Stimulated activated naive CD8-positive, alpha-beta T cell treated with anti-CD3 and anti-CD28 coated beads, Interleukin-15, amount 100 ng/mL, for 72 hours (primary cell): ENCODE results near the gene KCNQ1OT1.

Experiments used
- ATAC-seq: fragments of 150-1000 bp; cut with Tn5 transposase; 2 replicates; pipeline ENCODE4 v1.10.0; 2021; ENCODE audit warnings: mild to moderate bottlenecking, moderate library complexity
- DNase-seq, 2 donors: peaks; one replicate each; pipeline ENCODE4 v3.0.0; 2021 to 2022
- H3K27ac Mint-ChIP-seq, 2 donors: one replicate each; pipeline ENCODE4 v1.8.0; 2022; ENCODE audit warnings: mild to moderate bottlenecking in 2 of 2, mixed read lengths in 2 of 2, moderate library complexity in 2 of 2
- H3K27me3 Mint-ChIP-seq: one replicate; pipeline ENCODE4 v1.8.0; 2022; ENCODE audit warnings: mixed read lengths
- H3K4me1 Mint-ChIP-seq: one replicate; pipeline ENCODE4 v1.8.0; 2022; ENCODE audit warnings: mild to moderate bottlenecking, mixed read lengths
- H3K4me3 Mint-ChIP-seq, 2 donors: one replicate each; pipeline ENCODE4 v1.8.0; 2022; ENCODE audit warnings: mild to moderate bottlenecking in 2 of 2, mixed read lengths in 2 of 2, moderate library complexity in 1 of 2
- H3K9me3 Mint-ChIP-seq, 2 donors: one replicate each; pipeline ENCODE4 v1.8.0; 2022; ENCODE audit warnings: mixed read lengths in 2 of 2

The KCNQ1OT1 gene

DNA sequence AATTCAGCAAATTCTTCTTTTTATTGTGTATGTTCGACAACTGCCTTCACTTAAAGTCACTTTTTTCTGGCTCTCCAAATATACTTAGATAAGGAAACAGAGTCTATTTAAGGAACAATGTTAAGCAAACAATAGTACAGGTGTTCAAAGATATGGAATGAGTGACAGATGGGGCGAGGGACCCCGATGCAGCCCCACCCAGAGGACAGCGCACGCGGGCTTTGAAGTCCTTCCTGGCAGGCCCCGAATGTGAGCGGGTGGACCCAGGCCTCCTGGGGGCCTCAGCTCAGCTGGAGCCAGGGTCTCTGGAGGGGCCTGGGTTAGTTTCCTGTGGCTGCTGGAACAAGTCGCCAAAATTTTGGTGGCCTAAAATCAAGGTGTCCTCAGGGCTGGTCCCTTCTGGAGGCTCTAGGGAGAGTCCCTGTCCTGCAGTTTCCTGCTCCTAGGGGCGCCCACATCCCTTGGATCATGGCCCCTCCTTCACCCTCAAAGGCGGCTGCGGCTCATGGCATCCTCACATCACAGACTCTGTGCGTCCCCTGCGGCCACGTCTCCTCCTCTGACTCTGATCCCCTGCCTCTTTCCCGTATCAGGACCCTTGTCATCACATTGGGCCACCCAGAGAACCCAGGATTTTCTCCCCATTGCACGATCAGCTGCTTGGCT lies 40.6 kb upstream of the KCNQ1OT1 start:
- H3K4me3 Mint-ChIP-seq: no peak overlapping the region
- H3K27ac Mint-ChIP-seq: peak overlapping the region in 1 of 2 donors; percentile 56
- no peaks in the 10 kb centered on the region for H3K4me1 Mint-ChIP-seq
- no peaks in the 10 kb centered on the region for H3K27me3 Mint-ChIP-seq
- ATAC-seq (no peak), DNase-seq (no peak)
- no peaks in the 10 kb centered on the region for H3K9me3 Mint-ChIP-seq

DNA sequence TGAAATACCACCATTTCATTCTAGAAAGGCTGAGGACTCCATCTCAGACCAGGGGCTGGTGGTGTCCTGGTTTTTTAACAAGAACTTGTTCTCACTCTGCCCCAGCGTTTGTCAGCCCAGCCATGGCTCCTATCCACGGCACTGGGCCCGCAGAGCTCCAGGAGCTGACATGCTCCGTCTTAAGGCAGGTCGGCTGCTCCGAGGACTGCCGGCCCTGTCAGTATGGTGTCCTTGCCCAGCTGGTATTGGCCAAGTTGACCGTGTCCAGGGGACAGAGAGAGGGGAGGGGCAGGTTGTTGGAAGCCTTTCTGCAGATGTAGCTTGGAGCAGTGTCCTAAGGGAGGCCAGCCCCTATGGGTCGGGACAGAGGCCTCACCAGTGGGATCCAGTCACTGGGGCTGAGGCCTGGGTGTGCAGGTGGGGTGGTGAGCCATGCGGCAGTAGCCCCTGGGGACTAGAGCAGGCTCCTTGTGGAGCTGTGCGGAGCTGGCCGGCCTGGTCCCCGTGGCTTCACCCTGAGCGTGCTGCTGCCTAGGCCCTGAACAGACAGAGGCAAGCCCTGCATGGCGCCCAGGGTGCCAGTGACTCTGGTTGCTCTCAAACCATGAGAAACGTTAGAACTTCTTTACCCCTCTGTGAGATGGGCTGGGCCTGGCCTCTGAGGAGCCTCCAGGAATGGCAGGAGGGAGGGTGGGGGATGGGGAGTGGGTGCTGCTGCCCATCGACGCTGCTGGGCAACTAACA lies 39.9 kb upstream of the KCNQ1OT1 start:
- peak overlapping the region in 1 of 2 donors; percentile 56 for H3K27ac Mint-ChIP-seq
- no peaks in the 10 kb centered on the region for H3K9me3 Mint-ChIP-seq
- H3K4me3 Mint-ChIP-seq: no peak overlapping the region
- no peaks in the 10 kb centered on the region for H3K27me3 Mint-ChIP-seq
- ATAC-seq: no peak
- no peaks in the 10 kb centered on the region for H3K4me1 Mint-ChIP-seq
- no peak for DNase-seq

DNA sequence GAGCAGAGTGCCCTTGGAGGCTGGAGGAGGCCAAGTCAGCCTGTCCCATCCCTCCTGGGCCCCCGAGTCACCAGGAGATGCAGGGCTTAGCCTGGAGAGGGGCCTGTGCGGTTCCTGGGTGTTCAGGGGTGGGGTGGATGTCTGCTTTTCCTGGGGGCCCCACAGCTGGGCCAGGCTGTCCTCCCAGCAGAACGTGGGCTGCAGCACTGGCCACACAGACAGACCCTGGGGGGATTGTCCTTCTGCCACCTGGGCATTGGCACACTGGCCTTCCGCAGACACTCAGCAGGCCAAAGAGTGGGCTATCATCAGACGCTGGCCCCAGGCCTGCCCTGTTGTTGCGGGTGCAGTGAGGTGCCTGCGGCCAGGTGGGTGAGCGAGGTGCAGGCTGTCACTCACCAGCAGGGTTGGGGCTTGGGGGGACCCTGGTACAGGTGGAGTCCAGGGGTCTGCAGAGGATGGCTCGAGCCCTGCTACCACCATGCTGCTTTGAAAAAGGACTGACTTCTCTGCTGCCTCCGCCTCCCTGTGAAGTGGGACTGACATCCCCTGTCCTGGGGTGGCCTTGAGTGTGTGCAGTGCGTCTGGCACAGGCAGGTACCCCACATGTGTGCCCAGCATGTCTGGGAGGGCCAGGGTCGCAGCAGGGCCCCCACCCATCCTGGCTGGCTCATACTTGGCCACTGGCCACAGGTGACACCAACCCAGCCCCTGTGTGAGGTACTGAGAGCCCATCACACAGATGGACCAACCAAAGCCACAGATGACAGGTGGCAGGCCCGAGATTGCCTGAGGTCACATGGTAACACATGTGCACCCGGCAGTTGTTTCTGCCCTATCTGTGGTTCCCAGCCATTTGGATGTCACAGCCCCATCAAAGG lies 39.0 kb upstream of the KCNQ1OT1 start:
- Mint-ChIP-seq H3K9me3 (no peaks in the 10 kb centered on the region), H3K4me3 (no peak overlapping the region), H3K4me1 (no peaks in the 10 kb centered on the region), H3K27me3 (no peaks in the 10 kb centered on the region), H3K27ac (no peak overlapping the region)
- ATAC-seq (no peak), DNase-seq (no peak)

DNA sequence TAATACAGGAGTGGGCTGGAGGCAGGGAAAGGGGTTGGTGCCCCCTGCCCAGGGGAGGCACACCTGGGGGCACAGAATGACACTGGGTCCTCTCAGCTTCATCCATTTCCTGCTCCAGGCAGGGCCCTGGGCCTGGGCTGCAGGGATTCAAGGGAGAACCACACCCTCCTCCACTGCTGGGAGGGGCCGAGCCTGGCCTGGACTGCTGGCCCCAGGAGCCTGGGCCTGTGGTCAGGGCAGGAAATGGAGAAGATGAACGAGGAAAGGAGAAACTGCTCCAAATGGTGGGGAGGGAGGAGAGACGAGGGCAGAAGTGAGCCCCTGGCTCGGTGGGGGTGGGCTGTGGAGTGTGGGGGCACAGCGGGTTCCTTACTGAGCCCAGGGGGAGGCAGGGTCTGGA lies 38.1 kb upstream of the KCNQ1OT1 start:
- no peaks in the 10 kb centered on the region for H3K9me3 Mint-ChIP-seq
- no peaks in the 10 kb centered on the region for H3K4me1 Mint-ChIP-seq
- DNase-seq (no peak), ATAC-seq (no peak)
- H3K27ac Mint-ChIP-seq: peak overlapping the region in 1 of 2 donors; percentile 79
- H3K4me3 Mint-ChIP-seq: no peak overlapping the region
- H3K27me3 Mint-ChIP-seq: no peaks in the 10 kb centered on the region

DNA sequence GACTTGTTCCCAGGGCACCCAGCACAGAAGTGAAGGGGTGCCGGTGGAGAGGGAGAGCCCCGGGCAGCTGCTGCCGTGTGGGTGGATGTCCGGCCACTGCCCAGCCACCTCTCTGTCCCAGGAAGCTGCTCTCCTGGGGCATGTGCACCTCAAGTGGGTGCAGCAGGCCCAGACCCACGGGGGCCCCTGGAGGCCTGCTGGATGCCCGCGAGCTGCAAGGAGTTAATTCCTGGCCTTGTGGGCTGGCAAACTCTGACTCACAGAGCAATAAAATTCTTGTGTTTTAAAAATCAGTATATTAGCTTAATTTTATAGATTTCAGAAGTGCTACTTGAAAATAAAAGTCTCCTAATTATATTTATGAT lies 37.4 kb upstream of the KCNQ1OT1 start:
- ATAC-seq (no peak), DNase-seq (no peak)
- H3K4me1 Mint-ChIP-seq: no peaks in the 10 kb centered on the region
- H3K27ac Mint-ChIP-seq: peak overlapping the region in 1 of 2 donors; percentile 79
- H3K9me3 Mint-ChIP-seq: no peaks in the 10 kb centered on the region
- H3K27me3 Mint-ChIP-seq: no peaks in the 10 kb centered on the region
- no peak overlapping the region for H3K4me3 Mint-ChIP-seq

DNA sequence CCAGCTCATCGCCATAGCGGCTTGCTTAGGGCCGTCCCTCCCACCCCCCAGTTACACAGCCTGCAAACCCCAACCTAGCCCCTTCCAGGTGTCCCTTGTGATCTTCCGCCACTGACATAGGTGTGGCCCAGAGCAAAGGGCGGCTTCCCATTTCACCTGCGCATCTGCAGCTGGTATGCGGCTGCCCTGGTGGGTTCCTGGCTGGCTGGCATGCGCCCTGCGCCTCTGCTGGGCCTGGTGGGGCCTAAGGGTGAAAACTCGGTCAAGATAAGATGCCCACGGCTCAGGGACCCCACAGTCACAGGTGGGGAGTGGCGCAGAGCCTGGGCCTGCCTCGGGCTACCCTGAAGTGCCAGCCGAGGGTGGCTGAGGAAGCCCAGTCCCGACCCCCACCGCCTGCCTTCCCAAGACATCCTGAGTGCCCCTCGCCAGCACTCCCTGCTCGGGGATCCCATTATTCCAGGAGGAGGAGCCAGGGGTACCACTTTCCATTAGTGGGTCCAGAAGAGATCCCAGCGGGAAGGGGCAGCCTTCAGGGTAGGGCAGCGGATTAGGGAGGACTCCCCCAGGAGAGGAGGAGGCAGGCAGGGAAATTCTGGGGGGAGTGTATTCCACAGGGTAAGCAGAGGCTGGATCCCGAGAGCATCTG lies 36.9 kb upstream of the KCNQ1OT1 start:
- H3K27ac Mint-ChIP-seq: peak overlapping the region in 1 of 2 donors; percentile 9
- H3K4me3 Mint-ChIP-seq: no peak overlapping the region
- H3K9me3 Mint-ChIP-seq: no peaks in the 10 kb centered on the region
- ATAC-seq (no peak), DNase-seq (no peak)
- no peaks in the 10 kb centered on the region for H3K4me1 Mint-ChIP-seq
- no peaks in the 10 kb centered on the region for H3K27me3 Mint-ChIP-seq

DNA sequence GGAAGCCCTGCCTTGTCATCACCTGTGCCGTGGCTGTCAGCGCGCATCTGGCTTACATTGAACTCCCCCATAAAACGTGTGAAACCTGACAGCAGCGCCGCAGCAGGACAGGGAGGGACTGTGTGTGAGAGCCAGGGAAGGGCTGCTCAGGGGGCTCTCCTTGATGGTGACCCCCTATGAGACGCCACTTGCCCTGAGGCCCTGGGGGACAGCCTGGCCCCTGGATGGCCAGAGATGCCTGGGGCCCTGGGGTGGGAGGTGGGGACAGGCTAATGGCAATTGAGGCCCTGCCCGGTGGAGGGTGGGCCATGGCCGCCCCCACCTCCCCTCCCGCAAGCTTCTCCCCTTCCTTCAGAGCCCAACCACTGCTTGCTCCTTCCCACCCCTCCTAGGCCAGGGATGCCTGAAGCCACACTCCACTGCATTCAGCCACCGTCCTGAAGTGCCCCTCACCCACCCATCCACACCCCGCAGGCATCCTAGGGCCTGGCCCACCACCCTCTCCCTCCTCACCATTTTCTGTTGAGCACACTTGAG lies 35.3 kb upstream of the KCNQ1OT1 start:
- ATAC-seq (no peak), DNase-seq (no peak)
- Mint-ChIP-seq H3K4me3 (no peak overlapping the region), H3K27ac (no peak overlapping the region), H3K27me3 (no peaks in the 10 kb centered on the region), H3K9me3 (no peaks in the 10 kb centered on the region), H3K4me1 (no peaks in the 10 kb centered on the region)

DNA sequence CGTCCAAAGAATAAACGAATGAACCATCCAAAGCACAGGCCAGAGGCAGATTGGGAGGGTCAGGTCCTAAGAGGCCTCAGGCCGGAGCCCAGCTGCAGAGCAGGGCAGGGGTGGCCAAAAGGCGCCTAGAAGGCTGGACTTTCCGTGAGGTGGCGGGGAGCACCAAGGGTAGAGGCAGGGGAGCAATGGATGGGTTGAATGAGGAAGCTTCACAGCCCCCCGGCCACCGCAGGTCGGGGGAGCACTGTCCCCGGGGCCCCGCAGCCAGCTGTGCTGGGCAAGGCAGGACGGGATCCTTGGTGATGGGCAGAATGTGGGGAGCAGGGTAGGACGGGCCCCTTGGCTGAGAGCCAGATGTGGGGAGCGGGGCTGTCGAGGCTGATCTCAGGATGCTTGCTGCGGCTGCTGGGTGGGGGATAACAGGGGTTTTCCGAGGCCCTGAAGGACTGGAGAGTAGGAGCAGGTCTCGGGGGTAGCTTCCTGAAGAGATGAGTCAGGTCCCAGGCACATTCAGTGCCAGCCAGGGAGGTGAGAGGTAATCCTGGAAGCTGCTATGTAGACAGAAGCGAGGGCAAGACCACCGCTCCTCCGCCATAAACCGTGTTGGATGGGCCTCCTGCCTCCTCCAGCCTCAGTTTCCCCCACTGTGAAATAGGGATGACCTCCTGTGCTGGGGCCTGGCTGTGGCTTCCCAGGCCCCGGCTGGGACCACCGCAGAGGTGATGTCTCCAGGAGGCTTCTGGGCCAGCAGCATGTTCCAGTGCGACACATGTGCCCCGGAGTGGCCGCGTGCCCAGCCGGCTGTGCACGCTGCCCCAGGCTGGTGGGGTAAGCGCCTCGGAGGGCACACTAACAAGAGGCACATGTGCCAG lies 34.6 kb upstream of the KCNQ1OT1 start:
- Mint-ChIP-seq H3K27ac (peak overlapping the region; percentile 14 to 57), H3K4me3 (no peak overlapping the region), H3K27me3 (no peaks in the 10 kb centered on the region), H3K9me3 (no peaks in the 10 kb centered on the region), H3K4me1 (no peaks in the 10 kb centered on the region)
- ATAC-seq: no peak
- DNase-seq: no peak

DNA sequence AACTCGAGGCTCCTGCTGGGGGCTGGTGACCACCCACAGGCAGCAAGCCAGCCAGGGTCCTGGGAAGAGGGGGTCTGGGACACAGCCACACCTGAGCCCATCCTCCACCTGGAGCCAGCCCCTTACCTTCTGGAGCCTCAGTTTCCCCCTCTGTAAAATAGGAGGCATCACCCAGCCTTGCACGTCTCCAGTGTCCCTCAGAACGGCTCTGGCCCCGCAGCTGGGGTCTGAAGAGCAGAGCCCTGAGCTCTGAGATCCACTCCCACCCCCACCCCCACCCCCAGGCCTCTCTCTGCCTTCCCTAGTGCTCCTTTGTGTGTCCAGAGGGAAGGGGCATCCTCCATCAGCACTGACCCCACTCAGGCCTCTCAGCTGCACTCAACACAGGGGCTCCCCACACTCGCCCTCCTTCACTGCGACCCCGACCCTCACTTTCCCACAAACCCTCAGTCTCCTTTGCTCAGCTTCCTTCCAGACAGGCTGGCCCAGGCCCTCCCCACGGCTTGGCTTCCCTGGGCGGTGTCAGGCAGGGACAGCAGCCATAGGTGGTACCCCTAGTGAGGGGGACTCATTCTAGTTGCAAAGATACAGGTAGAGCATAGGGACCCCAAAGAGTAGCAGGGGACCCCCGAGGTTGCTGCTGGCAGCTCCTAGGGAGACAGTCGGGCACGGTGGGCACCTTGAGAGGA lies 33.3 kb upstream of the KCNQ1OT1 start:
- H3K4me1 Mint-ChIP-seq: no peaks in the 10 kb centered on the region
- no peak overlapping the region for H3K4me3 Mint-ChIP-seq
- no peaks in the 10 kb centered on the region for H3K27me3 Mint-ChIP-seq
- DNase-seq (no peak), ATAC-seq (no peak)
- H3K9me3 Mint-ChIP-seq: no peaks in the 10 kb centered on the region
- no peak overlapping the region for H3K27ac Mint-ChIP-seq

DNA sequence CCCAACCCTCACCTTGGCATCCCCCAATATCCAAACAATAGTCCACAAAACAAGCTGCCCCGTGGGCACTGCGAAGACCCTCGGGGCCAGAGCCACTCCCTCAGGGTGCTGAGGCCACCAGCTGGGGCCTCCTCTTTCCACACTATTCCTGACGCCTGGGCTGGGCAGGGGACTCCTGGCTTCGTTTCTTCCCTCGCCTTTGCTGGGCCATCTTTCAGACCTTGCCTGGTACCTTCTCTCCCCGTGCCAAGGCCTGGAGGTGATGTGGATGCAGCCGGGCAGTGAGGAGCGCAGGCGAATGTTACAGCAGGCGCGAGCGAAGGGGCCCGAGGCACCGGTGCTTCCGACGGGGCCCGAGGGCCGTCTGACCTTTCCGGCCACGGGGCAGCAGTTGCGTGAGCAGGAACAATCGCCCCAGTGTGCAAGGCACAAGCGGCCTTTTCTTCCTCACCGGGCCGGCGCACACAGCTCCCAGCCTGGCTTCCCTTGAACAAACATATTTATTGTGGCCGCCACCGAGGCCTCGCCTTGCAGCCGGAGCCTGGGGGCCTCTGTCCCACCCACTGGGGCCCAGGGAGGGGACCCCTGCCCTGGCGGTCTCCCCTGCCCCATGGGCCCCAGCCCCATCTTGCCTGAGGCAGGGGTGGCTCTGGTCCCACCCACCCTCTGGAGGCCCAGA lies 32.6 kb upstream of the KCNQ1OT1 start:
- DNase-seq: no peak
- ATAC-seq: peak; percentile 24
- H3K27ac Mint-ChIP-seq: no peak overlapping the region
- no peaks in the 10 kb centered on the region for H3K9me3 Mint-ChIP-seq
- H3K4me3 Mint-ChIP-seq: no peak overlapping the region
- H3K4me1 Mint-ChIP-seq: no peaks in the 10 kb centered on the region
- no peaks in the 10 kb centered on the region for H3K27me3 Mint-ChIP-seq

DNA sequence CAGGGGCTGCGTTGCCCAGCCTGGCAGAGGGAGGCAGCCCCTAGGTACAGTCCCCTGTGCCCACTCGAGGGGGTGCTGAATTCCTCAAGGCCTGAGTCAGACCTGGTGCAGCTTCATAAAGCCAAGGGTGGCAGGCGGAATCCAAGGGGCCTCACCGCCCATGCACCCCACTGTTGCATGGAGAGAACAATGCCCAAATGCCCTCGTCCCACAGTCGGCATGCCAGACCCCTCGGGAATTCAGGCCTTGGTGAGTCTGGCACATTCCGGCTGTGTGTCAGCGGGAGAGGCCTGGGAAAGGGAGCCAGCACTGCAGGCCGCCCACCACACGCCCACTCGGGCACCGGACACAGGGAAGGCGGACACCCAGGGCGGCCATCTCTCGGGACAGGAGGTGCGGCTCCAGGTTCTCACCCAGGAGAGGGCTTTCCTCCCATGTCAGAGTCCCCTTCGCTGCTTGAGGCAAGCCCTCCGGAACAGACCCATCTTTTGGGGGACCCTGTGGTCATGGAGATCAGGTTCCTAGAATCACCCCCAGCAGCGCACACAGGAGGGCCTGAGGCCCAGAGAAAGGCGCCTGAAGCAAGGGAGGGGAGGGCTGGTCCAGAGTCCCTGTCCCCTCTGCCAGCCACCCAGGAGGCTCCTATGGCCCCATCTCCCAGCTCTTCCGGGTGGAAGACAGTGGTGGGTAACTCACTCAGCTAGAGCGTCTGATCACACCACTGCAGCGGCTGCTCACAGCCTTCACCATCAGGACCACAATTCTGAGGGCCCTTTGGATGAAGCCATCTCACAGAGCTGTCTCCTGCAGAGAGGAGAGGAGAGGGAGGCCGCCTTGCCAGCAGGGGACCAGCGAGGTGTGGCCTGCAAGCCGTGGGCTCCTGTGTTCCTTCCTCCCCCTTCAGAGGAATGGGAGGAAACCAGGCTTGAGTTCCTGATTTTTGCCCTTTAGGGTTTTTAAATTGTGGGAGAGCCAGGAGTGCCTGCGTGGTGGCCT lies 31.6 kb upstream of the KCNQ1OT1 start:
- Mint-ChIP-seq H3K27ac (no peak overlapping the region), H3K27me3 (no peaks in the 10 kb centered on the region), H3K9me3 (no peaks in the 10 kb centered on the region), H3K4me3 (no peak overlapping the region), H3K4me1 (no peaks in the 10 kb centered on the region)
- DNase-seq (no peak), ATAC-seq (no peak)

DNA sequence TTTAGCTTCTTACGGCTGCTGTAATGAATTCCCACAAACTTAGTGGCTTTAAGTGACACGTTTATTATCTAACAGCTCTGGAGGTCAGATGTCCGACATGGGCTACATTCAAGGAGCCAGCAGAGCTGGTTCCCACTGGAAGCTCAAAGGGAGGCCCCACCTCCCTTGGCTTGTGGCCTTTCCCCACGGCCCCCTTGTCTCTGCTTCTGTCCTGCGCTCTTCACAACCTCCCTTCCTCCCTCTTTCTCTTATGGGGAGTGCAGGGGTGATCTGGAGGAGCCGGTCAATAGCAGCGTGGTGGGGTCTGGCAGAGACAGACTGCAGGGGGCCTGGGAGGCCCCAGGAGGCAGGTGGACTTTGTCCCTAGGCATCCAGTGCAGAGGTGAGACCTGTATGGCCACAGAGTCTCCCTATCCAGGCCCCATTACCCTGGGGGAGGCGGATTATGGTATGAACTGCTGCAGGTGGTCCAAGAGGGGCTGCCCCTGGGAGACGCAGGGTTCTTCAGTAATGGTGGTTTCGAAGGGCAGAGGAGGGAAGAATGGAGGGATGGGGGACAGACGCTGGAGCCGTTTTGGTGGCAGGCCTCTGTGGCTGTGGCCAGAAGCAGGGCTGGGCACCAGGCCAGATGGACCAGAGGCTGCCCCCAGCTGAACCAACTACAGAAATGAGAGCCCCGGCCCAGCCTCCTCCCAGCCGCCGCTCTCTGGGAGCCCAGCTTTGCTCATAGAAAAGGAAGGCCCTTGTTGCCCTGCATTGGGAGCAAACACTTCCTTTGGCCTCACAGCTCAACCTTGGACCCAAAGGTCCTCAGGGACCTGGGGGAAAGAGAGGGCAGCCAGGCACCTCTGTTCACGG lies 30.7 kb upstream of the KCNQ1OT1 start:
- H3K4me1 Mint-ChIP-seq: no peaks in the 10 kb centered on the region
- no peaks in the 10 kb centered on the region for H3K9me3 Mint-ChIP-seq
- DNase-seq (no peak), ATAC-seq (no peak)
- no peaks in the 10 kb centered on the region for H3K27me3 Mint-ChIP-seq
- no peak overlapping the region for H3K27ac Mint-ChIP-seq
- no peak overlapping the region for H3K4me3 Mint-ChIP-seq
